GM21529 (cell line): ENCODE measurements around the gene OR2AJ1.

ENCODE experiments used
- ATAC-seq: cut with Tn5 transposase; IDR thresholded peaks from one replicate; pipeline ENCODE4 v1.9.1; 2021; ENCODE audit not compliant: unreplicated experiment

Gene OR2AJ1, protein sequence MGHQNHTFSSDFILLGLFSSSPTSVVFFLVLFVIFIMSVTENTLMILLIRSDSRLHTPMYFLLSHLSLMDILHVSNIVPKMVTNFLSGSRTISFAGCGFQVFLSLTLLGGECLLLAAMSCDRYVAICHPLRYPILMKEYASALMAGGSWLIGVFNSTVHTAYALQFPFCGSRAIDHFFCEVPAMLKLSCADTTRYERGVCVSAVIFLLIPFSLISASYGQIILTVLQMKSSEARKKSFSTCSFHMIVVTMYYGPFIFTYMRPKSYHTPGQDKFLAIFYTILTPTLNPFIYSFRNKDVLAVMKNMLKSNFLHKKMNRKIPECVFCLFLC

GRCh38 chr1:247924868-247925267 is at the start of gene OR2AJ1:
Gene OR2AJ1, plus strand, starts transcription at chr1:247924889. Its CDS starts 8,880 bp downstream, at chr1:247933769.
- no peak for ATAC-seq

GRCh38 chr1:247883346-247883745 is 41.3 kb upstream of the OR2AJ1 start:
- ATAC-seq = no peak

- no peak for ATAC-seq
Observed at GRCh38 chr1:247884797-247885413, 39.8 kb upstream of the OR2AJ1 start.

- ATAC-seq = no peak
Observed at GRCh38 chr1:247895163-247895637, 29.5 kb upstream of the OR2AJ1 start, which contains the start of gene OR2W3. Gene OR2W3, plus strand, starts transcription at chr1:247895587. Its CDS starts 0 bp downstream, at chr1:247895587.

DNA sequence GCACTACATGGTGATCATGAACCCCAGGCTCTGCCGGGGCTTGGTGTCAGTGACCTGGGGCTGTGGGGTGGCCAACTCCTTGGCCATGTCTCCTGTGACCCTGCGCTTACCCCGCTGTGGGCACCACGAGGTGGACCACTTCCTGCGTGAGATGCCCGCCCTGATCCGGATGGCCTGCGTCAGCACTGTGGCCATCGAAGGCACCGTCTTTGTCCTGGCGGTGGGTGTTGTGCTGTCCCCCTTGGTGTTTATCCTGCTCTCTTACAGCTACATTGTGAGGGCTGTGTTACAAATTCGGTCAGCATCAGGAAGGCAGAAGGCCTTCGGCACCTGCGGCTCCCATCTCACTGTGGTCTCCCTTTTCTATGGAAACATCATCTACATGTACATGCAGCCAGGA is 28.7 kb upstream of the OR2AJ1 start:
- no peak for ATAC-seq

DNA sequence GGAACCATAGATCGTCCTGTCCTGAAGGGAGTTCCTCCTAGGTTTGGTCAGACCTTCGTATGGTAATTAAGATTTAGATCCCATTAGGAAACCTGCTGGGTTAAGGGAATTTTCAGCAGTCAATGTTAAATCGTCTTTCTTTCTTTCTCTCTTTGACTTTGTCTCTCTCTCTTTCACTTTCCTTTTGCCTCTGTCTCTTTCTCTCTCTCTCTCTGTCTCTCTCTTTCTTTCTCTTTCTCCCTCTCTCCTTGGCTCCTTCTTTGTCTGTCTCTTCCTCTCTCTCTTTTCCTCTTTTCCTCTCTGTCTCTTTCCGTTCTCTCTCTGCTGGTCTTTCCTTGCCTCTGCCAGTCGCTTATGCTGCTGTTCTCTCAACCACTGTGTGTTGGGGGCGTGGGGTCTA is 20.6 kb upstream of the OR2AJ1 start:
- no peak for ATAC-seq

- ATAC-seq = no peak
Observed at GRCh38 chr1:247905181-247905580, 19.5 kb upstream of the OR2AJ1 start.

- ATAC-seq = no peak
Observed at GRCh38 chr1:247905910-247906503, 18.7 kb upstream of the OR2AJ1 start.

GRCh38 chr1:247906504-247907047 is 18.1 kb upstream of the OR2AJ1 start:
- ATAC-seq = no peak

DNA sequence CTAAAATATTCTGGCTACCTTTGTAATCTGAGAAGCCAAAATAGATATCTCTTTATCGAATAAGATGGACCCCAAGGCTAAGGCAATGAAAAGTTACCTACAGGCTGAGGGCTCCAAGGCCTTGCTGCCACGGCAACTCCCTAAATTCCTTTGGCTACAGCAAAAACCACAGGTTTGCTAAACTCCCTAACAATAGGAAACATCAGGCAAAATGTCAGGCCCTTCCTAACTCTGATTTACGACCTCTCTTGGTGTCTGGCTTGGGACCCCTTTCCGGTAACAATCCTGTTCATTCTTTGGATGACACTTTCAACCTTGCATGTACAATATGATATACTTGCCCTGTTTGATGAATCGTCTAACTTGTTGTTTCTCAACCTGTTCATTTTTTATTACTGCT is 15.9 kb upstream of the OR2AJ1 start:
- ATAC-seq = no peak

- no peak for ATAC-seq
Observed at GRCh38 chr1:247913786-247914185, 10.9 kb upstream of the OR2AJ1 start.

DNA sequence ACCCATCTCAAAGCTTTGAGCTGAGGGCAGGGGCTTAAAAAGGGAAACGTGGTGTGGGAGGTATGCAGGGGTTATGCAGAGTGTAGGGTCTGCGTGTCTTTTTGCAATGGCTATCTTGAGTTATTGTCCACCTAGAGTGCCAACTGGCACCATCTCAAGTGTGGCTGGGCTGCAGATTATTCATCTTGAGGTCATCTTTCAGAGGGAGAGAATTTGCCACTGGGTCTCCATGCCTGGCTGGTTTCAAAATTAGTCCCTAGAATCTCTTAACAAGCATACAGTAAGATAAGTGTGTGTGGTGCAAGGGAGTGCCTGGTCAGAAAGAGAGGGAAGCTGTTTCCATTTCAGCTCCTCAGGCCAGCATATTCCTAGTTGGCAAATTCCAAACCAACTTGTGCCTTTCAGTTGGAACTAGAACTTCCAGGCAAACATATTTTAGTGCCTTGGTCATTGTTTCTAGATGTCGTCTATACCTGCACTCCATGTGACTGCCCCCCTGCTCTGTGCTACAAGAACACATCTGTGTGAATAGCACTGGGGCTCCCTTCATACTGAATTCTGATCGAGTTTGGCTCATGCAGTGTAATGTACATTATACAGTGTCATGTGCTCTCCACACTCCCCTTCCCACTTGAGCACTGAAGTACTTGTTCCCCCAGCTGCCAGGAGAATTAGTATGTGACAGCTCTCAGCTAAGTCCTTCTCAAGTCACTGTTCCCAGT is 9.6 kb upstream of the OR2AJ1 start:
- ATAC-seq = no peak

GRCh38 chr1:247919952-247920351 is 4.7 kb upstream of the OR2AJ1 start, which contains the start of gene OR2T8:
Gene OR2T8, plus strand, starts transcription at chr1:247920252. Its CDS starts 766 bp downstream, at chr1:247921018.
- no peak for ATAC-seq

GRCh38 chr1:247923941-247924340 is 748 bp upstream of the OR2AJ1 start:
- ATAC-seq = no peak

DNA sequence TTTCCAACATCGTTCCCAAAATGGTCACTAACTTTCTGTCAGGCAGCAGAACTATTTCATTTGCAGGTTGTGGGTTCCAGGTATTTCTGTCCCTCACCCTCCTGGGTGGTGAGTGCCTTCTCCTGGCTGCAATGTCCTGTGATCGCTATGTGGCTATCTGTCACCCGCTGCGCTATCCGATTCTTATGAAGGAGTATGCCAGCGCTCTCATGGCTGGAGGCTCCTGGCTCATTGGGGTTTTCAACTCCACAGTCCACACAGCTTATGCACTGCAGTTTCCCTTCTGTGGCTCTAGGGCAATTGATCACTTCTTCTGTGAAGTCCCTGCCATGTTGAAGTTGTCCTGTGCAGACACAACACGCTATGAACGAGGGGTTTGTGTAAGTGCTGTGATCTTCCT is 9.3 kb downstream of the OR2AJ1 start:
- ATAC-seq = no peak

GRCh38 chr1:247935781-247936180 is 11.1 kb downstream of the OR2AJ1 start:
- ATAC-seq = no peak

DNA sequence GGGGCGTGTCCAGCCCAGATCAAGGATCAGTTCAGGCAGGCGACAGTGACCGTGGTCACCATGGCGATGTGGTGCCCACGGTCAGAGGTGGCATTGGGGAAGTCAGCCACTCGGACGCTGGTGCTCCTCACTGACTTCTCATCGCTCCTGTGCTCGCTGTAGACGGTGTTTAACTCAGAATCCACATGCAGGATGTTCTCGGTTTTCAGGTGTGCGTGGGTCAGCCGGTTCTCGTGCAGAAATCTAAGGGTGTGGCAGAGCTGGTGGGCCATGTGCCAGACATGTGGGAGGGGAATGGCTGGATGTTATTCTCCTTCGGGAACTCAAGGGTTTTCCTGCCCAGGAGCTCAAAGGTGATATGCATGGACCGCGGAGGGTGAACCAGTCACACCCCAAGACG is 11.7 kb downstream of the OR2AJ1 start:
- no peak for ATAC-seq

GRCh38 chr1:247936965-247937734 is 12.5 kb downstream of the OR2AJ1 start:
- ATAC-seq = peak; percentile 100

GRCh38 chr1:247942624-247943023 is 17.9 kb downstream of the OR2AJ1 start:
- ATAC-seq = no peak

DNA sequence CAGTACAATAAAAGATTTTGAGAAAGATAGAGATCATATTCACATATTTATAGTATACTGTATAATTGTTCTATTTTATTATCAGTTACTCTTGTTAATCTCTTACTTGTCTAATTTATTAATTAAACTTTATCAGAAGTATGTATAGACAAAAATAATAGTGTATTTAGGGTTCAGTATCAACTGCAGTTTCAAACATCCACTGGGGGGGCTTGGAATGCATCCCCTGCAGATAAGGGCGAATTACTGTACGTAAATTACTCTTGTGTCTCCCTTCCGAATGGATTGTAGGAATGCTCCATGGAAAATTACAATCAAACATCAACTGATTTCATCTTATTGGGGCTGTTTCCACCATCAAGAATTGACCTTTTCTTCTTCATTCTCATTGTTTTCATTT is 23.9 kb downstream of the OR2AJ1 start, which contains the start of gene OR2L8:
OR2L8 (plus strand) TSS at position 301 of the 400 bp plus-strand sequence; CDS start at position 301, 0 bp downstream.
- ATAC-seq = no peak
